Esophagus squamous epithelium (tissue), 5 donors: ENCODE data around the gene IRF7. TPM values are rescaled to one million over a fixed set of nuclear protein-coding genes. Genes with fewer than 3 reads are reported as not detected.

Experiments
- DNase-seq: peaks from one replicate; lab custom pipeline; 2025; lab: John Stamatoyannopoulos, UW
- H3K27ac ChIP-seq, 4 donors: fragments of 200-600 bp; sonication (generic); one replicate each; pipeline ENCODE4 v1.5.1; 2016 to 2019; ENCODE audit warnings: mild to moderate bottlenecking in 1 of 4
- H3K27me3 ChIP-seq, 4 donors: fragments of 200-600 bp; sonication (generic); 1 replicate in 3 of 4; 2 replicates in 1 of 4; pipeline versions ENCODE4 v1.5.1 to v1.6.0; 2017 to 2021; ENCODE audit warnings: antibody characterized with exemption in 1 of 4
- H3K36me3 ChIP-seq, 3 donors: fragments of 200-600 bp; sonication (generic); one replicate each; pipeline ENCODE4 v1.5.1; 2016 to 2019
- H3K4me1 ChIP-seq, 3 donors: fragments of 200-600 bp; sonication (generic); one replicate each; pipeline ENCODE4 v1.5.1; 2017 to 2019
- H3K4me3 ChIP-seq, 4 donors: fragments of 200-600 bp; sonication (generic); 1 replicate in 3 of 4; 2 replicates in 1 of 4; pipeline ENCODE4 v1.5.1; 2016 to 2019; ENCODE audit warnings: mild to moderate bottlenecking in 2 of 4, moderate library complexity in 1 of 4
- H3K9me3 ChIP-seq, 3 donors: fragments of 200-600 bp; sonication (generic); one replicate each; pipeline ENCODE4 v1.5.1; 2016 to 2019
- POLR2A ChIP-seq, 4 donors: fragments of 450-650 bp; IDR thresholded peaks; one replicate each; pipeline ENCODE4 v1.6.1; 2017; ENCODE audit warnings: antibody characterized with exemption in 4 of 4, mild to moderate bottlenecking in 4 of 4, moderate library complexity in 3 of 4
- WGBS, 2 donors: methylation state at CpG; one replicate each; pipeline ENCODE4 v1.1.5; 2018; 5-methylcytosine and 5-hydroxymethylcytosine counted together
- intact Hi-C: fragments of 100-400 bp; cut with DNase I; formaldehyde crosslinking; loops from one replicate; pipeline ENCODE4 v1.15.0; 2022
- total RNA-seq, 4 donors: library from RNA; depleted of rRNA; stranded (reverse); fragments of >200 nt; gene quantifications; one replicate each; pipeline ENCODE4 v1.1.0, GENCODE V29; 2016
- TF ChIP-seq, protein P1 (sequence below), 6 experiments: fragments of 450-650 bp in 4 of 6; fragments of 200-600 bp in 2 of 6; sonication (generic) in 2 of 6; IDR thresholded peaks; one replicate each; pipeline ENCODE4 v1.5.1; 2016 to 2019; ENCODE audit warnings: antibody characterized with exemption in 6 of 6, mild to moderate bottlenecking in 4 of 6, moderate library complexity in 4 of 6
- donor health status: DM: yes; HTN: yes; CAD: no.

IRF7 gene
- total RNA-seq, 4 donors from 2014 or later = 16.9 to 26.3 (median 20.2) TPM

DNA sequence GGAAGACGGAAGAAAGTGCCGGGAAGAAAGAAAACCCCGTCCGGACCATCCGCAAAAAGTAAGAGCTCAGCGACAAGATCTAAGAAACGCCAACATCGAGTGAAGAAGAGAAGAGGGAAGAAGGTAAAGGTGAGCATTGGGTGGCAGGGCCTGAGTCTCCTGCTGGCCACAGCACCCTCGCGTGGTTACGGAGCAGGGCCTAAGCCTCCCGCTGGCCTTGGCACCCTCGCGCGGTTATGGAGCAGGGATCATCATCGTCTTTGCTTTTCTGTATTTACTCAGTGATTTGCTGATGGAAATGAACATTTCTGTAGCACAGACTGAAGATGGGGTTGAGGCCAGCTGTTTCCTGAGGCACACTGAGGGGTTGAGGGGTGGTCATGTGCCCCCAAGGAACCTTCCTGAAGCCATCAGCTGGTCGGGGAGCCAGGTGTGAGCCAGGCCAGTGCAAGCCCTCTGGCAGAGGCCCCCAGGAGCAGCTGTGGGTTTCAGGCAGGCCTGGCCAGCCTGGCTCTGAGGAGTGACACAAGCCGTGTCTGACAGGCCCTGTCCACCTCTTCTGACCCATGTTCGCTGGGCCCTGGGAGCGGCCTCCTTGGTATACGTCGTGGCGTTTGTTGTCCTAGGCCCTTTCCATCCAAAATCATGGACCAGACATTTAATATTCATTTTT lies 14.0 kb downstream of the IRF7 start:
- no peak for DNase-seq

DNA sequence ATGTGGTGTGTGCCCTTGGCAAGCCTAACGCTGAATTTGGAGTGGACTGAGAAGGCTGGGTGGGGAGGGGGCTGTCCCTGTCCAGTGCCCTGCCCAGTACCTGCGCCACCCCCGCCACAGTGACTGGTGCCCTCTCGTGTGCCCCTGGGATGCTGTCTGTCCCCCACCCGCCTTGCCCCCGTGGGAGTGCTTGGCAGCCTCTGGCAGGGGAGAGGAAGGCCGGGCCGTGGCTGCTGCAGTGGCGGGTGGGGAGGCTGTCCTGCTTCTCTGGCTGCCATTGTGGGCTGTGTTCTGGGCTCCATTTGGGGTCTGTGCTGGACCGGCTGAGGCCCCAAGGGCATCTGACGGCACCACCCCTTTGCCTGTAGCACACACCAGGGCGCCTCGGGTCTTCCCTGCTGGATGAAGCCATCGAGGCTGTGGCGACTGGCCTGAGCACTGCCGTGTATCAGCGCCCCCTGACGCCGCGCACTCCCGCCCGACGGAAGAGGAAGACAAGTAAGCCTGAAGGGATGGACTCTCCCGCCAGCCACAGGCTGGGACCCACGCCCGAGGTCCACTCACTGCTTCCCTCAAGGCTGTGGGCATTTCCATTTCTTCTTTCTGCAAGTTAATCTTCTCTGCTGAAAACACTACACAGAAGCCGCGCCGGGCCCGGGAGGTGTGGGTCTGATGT lies 17.6 kb downstream of the IRF7 start:
- Histone ChIP-seq H3K36me3 (peaks cover 60 to 100% (median 65%) of the 10 kb centered on the region in 3 donors), H3K27ac (no peak overlapping the region), H3K4me3 (no peak overlapping the region), H3K9me3 (no peaks in the 10 kb centered on the region), H3K27me3 (no peaks in the 10 kb centered on the region), H3K4me1 (no peaks in the 10 kb centered on the region)
- WGBS, 2 donors = 86 to 88% methylated on average over 7 to 13 of the region's 30 CpGs
- no peak for TF ChIP-seq POLR2A (IDR thresholded peaks at IDR 0.05)
- TF ChIP-seq, protein P1, sequence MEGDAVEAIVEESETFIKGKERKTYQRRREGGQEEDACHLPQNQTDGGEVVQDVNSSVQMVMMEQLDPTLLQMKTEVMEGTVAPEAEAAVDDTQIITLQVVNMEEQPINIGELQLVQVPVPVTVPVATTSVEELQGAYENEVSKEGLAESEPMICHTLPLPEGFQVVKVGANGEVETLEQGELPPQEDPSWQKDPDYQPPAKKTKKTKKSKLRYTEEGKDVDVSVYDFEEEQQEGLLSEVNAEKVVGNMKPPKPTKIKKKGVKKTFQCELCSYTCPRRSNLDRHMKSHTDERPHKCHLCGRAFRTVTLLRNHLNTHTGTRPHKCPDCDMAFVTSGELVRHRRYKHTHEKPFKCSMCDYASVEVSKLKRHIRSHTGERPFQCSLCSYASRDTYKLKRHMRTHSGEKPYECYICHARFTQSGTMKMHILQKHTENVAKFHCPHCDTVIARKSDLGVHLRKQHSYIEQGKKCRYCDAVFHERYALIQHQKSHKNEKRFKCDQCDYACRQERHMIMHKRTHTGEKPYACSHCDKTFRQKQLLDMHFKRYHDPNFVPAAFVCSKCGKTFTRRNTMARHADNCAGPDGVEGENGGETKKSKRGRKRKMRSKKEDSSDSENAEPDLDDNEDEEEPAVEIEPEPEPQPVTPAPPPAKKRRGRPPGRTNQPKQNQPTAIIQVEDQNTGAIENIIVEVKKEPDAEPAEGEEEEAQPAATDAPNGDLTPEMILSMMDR (IDR thresholded peaks at IDR 0.05) = no peak
- DNase-seq = no peak
- intact Hi-C loops = no loop called here

More for the DNA sequence above, 14.0 kb downstream of the IRF7 start:
- TF ChIP-seq, protein P1 (IDR thresholded peaks at IDR 0.05) = no peak
- TF ChIP-seq POLR2A (IDR thresholded peaks at IDR 0.05) = no peak
- no peaks in the 10 kb centered on the region for H3K27me3 ChIP-seq
- no peak overlapping the region for H3K4me3 ChIP-seq
- H3K9me3 ChIP-seq = no peaks in the 10 kb centered on the region
- peaks cover 4 to 14% (median 6%) of the 10 kb centered on the region in 3 donors for H3K4me1 ChIP-seq
- 90 to 91% methylated on average over 16 to 18 of the region's 23 CpGs for WGBS, 2 donors
- intact Hi-C loops = no loop called here
- H3K36me3 ChIP-seq = peaks cover 65 to 100% (median 66%) of the 10 kb centered on the region in 3 donors
- no peak overlapping the region for H3K27ac ChIP-seq

DNA sequence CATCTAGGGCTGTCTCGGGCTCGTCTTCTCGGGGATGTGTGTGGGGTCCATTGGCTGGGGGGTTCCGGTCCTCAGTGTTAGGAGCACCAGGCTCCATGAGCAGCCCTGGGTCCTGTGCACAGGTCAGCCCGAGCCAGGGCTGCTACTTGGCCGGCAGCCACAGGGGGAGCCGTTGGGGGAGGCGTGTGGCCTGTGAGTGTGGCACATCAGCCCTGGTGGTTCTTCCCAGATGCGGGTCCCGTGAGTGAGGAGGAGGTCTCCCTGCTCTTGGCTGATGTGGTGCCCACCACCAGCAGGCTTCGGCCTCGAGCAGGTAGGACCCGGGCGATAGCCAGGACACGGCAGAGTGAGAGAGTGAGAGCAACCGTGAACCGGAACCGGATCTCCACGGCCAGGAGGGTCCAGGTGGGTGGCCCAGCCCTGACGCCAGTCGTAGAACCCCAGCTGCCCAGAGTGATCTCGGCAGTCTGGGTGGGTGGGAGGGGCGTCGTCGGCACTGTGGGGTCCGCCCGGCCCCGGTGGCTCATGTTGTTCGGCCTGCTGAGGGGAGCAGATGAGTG lies 18.5 kb downstream of the IRF7 start:
- DNase-seq = no peak
- Histone ChIP-seq H3K36me3 (peaks cover 69 to 100% (median 71%) of the 10 kb centered on the region in 3 donors), H3K9me3 (no peaks in the 10 kb centered on the region), H3K27ac (no peak overlapping the region), H3K4me1 (no peaks in the 10 kb centered on the region), H3K4me3 (no peak overlapping the region), H3K27me3 (no peaks in the 10 kb centered on the region)
- 94% methylated on average over 13 of the region's 29 CpGs; no CpG with 5 or more reads in 1 of the 2 donors for WGBS, 2 donors
- intact Hi-C loops = no loop called here
- TF ChIP-seq POLR2A (IDR thresholded peaks at IDR 0.05) = no peak
- TF ChIP-seq, protein P1 (IDR thresholded peaks at IDR 0.05) = no peak

DNA sequence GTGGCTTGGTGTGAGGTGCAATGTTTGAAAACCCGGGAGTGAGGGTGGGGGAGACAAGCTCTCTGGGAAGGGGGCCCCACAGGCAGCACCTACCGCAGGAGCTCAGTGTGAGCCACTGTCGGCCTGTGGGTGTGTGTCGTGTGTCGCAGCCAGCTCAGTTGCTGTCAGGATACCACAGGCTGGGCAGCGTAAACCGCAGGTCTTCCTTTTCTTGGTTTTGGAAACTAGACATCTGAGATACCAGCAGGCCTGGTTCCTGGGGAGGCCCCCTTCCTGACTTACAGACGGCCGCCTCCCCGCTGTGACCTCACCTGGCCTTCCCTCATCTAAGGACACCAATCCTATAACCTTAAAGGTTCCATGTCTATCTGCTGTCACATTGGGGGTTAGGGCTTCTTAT lies 19.4 kb downstream of the IRF7 start:
- Histone ChIP-seq H3K27me3 (no peaks in the 10 kb centered on the region), H3K36me3 (peaks cover 67 to 100% (median 68%) of the 10 kb centered on the region in 3 donors), H3K9me3 (no peaks in the 10 kb centered on the region), H3K4me3 (no peak overlapping the region), H3K27ac (no peak overlapping the region), H3K4me1 (no peaks in the 10 kb centered on the region)
- DNase-seq = no peak
- intact Hi-C loops = no loop called here
- WGBS, 2 donors = 80 to 100% methylated on average over 1 to 5 of the region's 10 CpGs
- TF ChIP-seq POLR2A (IDR thresholded peaks at IDR 0.05) = no peak
- TF ChIP-seq, protein P1 (IDR thresholded peaks at IDR 0.05) = no peak

DNA sequence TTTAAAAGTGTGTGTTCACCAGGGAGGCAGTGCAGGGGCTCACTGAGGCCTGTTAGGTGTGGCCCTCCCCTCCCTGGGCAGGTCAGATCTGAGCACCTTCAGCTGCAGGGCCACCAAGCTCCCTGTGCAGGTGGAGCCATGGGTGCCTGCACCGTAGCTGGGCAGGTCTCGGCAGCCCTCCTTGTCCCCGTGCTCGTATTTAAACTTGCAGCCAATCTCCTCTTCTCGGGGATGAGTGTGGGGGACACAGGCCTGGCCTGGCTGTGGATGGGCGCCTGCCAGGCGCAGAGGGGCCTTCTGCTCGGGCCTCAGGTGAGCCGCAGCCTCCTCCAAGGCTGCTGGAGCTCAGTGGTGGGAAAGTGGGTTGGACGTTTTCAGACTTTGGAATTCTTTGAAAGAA lies 20.4 kb downstream of the IRF7 start:
- DNase-seq = no peak
- Histone ChIP-seq H3K27ac (no peak overlapping the region), H3K4me1 (no peaks in the 10 kb centered on the region), H3K4me3 (no peak overlapping the region), H3K9me3 (no peaks in the 10 kb centered on the region), H3K36me3 (peaks cover 63 to 100% (median 63%) of the 10 kb centered on the region in 3 donors), H3K27me3 (no peaks in the 10 kb centered on the region)
- TF ChIP-seq, protein P1 (IDR thresholded peaks at IDR 0.05) = no peak
- TF ChIP-seq POLR2A (IDR thresholded peaks at IDR 0.05) = no peak
- WGBS, 2 donors = 87 to 90% methylated on average over 4 of the region's 10 CpGs
- intact Hi-C loops = no loop called here
